H7 (cell line): ENCODE measurements around the gene ME2. TPM values are rescaled to one million over a fixed set of nuclear protein-coding genes. Genes with fewer than 3 reads are reported as not detected.
"Not testable (repeated sequence)": the region's sequence is repeated elsewhere in the genome, so short reads cannot be mapped to it uniquely, and the experiment has no call there.

Source experiments
- DNase-seq: peaks from one replicate; pipeline ENCODE4 v3.0.0; 2012
- H3K27me3 ChIP-seq: 2 replicates; pipeline ENCODE4 v1.6.0; 2011; ENCODE audit warnings: mild to moderate bottlenecking, low read length; ENCODE audit not compliant: control insufficient read depth, insufficient read depth
- H3K36me3 ChIP-seq: replicated peaks from 2 replicates; pipeline ENCODE4 v1.5.1; 2011; ENCODE audit warnings: low read length; ENCODE audit not compliant: control insufficient read depth, insufficient read depth
- H3K4me3 ChIP-seq: 2 replicates; pipeline ENCODE4 v1.5.1; 2011; ENCODE audit warnings: low read depth, mild to moderate bottlenecking, control low read depth, low read length, moderate library complexity; ENCODE audit not compliant: insufficient read depth
- total RNA-seq: library from RNA; depleted of rRNA; stranded (reverse); fragments of >200 nt; shearing (Covaris generic); gene quantifications from 2 replicates; pipeline ENCODE4 v1.2.3, GENCODE V29; 2014

Gene ME2
- total RNA-seq, 1 experiment from 2014 or later: 86.0 TPM

DNA sequence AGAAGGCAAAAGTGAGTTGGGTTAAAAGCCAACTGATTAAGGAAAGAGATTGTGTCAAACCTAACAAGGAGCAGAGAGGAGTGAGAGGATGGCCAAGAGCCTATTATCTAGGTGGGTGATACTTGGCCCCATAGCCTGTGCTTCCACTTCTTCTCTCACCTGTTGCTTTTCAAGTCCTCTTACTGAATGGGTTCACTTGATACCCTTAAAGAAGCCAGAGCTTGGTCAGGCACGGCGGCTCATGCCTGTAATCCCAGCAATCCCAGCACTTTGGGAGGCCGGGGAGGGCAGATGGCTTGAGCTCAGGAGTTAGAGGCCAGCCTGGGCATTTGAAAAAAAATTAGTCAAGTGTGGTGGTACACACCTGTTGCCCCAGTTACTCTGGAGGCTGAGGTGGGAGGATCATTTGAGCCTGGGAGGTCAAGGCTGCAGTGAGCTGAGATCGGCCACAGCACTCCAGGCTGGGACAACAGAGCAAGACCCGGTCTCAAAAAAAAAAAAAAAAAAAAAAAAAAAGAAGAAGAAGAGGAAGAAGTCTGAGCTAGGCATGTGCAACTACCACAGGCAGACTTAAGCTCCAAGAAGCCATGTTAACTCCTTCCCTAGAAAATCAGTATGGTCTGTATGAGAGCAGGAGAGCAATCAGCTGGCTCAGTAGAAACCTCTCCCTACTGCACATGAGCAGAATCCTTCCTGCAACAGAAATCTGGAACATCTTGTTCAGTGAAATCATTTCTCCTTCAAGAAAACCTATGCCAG is 28.4 kb upstream of the ME2 start:
- no peak overlapping the region for H3K4me3 ChIP-seq
- DNase-seq: no peak

DNA sequence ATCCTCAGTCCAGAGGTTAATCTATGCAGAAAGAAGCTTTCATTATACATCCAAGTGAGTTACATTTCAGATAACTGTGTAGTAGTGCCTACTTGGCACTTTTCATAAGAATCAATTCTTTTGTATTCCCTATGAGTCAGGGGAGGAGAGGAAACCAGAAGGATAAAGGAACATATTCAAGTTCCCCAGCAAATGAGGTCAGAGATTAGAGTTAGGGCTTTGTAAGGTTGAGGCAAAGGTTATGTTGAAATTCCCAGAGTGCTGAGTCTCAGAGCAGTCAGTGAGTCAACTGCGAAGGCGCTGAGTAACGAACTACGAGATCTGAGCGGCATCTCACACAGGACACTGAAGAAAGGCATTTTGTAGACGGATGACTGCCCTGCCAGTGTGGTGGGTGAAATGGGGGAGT is 25.1 kb upstream of the ME2 start:
- Histone ChIP-seq H3K36me3 (no peaks in the 10 kb centered on the region), H3K4me3 (no peak overlapping the region), H3K27me3 (no peaks in the 10 kb centered on the region)
- no peak for DNase-seq

More for the DNA sequence above, 28.4 kb upstream of the ME2 start:
- Histone ChIP-seq H3K27me3 (no peaks in the 10 kb centered on the region), H3K36me3 (no peaks in the 10 kb centered on the region)

- Histone ChIP-seq H3K36me3 (no peaks in the 10 kb centered on the region), H3K27me3 (no peaks in the 10 kb centered on the region), H3K4me3 (no peak overlapping the region)
- DNase-seq: no peak
These were observed 22.8 kb upstream of the ME2 start for GRCh38 chr18:50855976-50856757.

- H3K4me3 ChIP-seq, H3K27me3 ChIP-seq, H3K36me3 ChIP-seq, DNase-seq: not testable (repeated sequence)
These were observed 21.8 kb upstream of the ME2 start for GRCh38 chr18:50857166-50857565.

- DNase-seq: no peak
- H3K4me3 ChIP-seq: no peak overlapping the region
- H3K27me3 ChIP-seq: no peaks in the 10 kb centered on the region
- no peaks in the 10 kb centered on the region for H3K36me3 ChIP-seq
These were observed 21.2 kb upstream of the ME2 start for GRCh38 chr18:50857694-50858093.

DNA sequence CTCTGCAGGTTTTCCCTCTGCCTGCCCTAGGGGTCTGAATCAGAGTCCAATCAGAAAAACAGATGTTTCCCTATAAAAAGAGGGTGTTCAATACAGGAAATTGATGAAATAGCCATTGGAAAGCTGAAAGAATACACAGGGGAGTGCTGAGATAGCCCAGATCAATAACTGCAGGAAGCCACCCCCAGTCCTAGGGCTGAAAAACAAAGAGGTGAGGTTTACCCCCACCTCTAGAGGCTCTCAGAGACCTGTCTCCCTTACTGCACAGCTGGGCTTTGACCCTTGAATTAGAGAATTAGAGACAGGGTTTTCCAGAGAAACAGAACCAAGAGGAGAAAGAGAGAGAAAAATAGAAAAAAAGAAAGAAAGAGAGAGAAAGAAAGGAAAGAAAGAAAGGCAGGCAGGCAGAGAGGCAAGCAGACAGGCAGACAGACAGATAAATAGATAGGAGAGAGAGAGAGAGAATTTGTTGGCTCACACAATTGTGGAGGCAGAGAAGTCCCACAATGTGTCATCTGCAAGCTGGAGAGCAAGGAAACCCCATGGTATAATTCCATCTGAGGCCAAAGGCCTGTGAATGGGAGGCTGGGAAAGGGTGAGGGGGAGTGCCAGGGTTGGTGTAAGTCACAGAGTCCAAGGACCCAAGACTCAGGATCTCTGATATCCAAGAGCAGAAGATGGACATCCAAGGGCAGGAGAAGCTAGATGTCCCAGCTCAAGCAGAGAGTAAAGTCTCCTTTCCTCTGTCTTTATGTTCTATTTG is 18.9 kb upstream of the ME2 start:
- H3K36me3 ChIP-seq: no peaks in the 10 kb centered on the region
- no peak for DNase-seq
- no peak overlapping the region for H3K4me3 ChIP-seq
- H3K27me3 ChIP-seq: no peaks in the 10 kb centered on the region

- no peaks in the 10 kb centered on the region for H3K27me3 ChIP-seq
- H3K36me3 ChIP-seq: no peaks in the 10 kb centered on the region
- H3K4me3 ChIP-seq: no peak overlapping the region
- no peak for DNase-seq
These were observed 17.3 kb upstream of the ME2 start for GRCh38 chr18:50861617-50862016.

- Histone ChIP-seq H3K4me3 (no peak overlapping the region), H3K27me3 (no peaks in the 10 kb centered on the region), H3K36me3 (no peaks in the 10 kb centered on the region)
- DNase-seq: no peak
These were observed 16.5 kb upstream of the ME2 start for GRCh38 chr18:50862401-50862800.

- Histone ChIP-seq H3K27me3 (no peaks in the 10 kb centered on the region), H3K4me3 (no peak overlapping the region), H3K36me3 (no peaks in the 10 kb centered on the region)
- DNase-seq: no peak
These were observed 15.0 kb upstream of the ME2 start for GRCh38 chr18:50863840-50864375.

DNA sequence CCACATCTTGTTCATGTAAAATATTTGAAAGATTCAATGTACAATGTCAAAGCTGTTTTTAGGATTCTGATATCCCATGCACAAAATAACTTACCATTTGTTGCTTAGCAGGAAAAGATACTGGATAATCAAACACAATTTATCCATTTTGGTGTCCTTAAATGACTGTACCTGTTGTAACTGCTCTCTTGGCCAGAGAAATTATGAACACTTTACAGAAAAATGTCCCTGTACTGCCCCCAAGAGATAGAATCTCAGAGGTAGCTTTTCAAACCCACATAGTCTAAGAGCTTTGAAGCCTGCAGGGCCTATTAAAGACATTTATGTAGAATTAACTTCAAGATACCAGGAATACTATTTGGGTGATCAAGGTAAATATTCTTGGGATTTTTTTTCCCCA is 12.2 kb upstream of the ME2 start:
- Histone ChIP-seq H3K36me3 (no peaks in the 10 kb centered on the region), H3K4me3 (no peak overlapping the region), H3K27me3 (no peaks in the 10 kb centered on the region)
- no peak for DNase-seq

- Histone ChIP-seq H3K4me3 (no peak overlapping the region), H3K36me3 (no peaks in the 10 kb centered on the region), H3K27me3 (no peaks in the 10 kb centered on the region)
- no peak for DNase-seq
These were observed 9.8 kb upstream of the ME2 start for GRCh38 chr18:50869150-50869549.

GRCh38 chr18:50870138-50870845 is 8.6 kb upstream of the ME2 start:
- no peaks in the 10 kb centered on the region for H3K36me3 ChIP-seq
- no peaks in the 10 kb centered on the region for H3K27me3 ChIP-seq
- no peak for DNase-seq
- no peak overlapping the region for H3K4me3 ChIP-seq

DNA sequence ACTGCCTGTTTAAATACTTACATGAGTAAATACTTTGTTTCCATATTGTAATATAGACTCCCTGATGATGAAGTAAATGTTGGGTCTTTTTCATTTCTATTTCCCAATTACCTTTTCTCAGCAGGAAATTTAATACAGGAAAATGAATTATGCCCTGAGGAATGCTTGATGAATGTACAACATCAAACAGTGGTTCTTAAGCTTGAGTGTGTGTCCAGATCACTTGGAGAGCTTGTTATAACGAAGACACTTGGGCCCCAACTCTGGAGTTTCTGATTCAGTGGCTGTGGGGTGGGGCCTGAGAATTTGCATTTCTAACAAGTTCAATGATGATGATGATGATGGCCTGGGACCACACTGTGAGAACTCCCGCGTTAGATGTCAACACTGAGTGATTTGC is 7.1 kb upstream of the ME2 start:
- Histone ChIP-seq H3K36me3 (no peaks in the 10 kb centered on the region), H3K4me3 (no peak overlapping the region), H3K27me3 (no peaks in the 10 kb centered on the region)
- no peak for DNase-seq

DNA sequence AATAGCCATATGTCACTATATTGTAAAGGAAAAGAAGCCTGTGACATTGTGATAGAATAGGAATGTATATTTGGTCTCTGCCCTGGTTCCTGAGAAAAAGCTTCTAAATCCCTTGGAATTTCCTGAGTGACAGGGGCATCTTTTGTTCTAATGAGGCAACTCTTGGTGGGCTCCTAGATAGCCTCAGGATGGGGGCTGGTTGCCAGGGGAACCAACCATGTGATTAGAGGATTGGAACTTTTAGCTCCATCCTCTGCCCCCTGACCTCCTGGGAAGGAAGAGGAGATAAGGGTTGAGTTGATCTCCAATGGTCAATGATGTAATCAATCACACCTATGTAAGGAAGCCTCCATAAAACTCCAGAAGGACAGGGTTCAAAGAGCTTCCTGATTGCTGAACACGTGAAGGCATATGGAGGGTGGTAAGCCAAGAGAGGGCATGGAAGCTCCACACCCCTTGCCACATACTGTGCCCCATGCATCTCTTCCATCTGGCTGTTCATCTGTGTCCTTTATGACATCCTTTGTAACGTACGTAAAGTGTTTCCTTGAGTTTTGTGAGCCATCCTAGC is 2.9 kb upstream of the ME2 start:
- peaks cover 2% of the 10 kb centered on the region; the same call in 1 of the 2 replicates for H3K27me3 ChIP-seq
- H3K4me3 ChIP-seq: no peak overlapping the region
- no peaks in the 10 kb centered on the region for H3K36me3 ChIP-seq
- DNase-seq: no peak
